GM13976 (cell line): ENCODE data around the gene TMEM219.
"Not testable (repeated sequence)": the region's sequence is repeated elsewhere in the genome, so short reads cannot be mapped to it uniquely, and the experiment has no call there.

Source experiments
- DNase-seq: peaks from one replicate; pipeline ENCODE4 v3.0.0; 2012; ENCODE audit warnings: low spot score
- in situ Hi-C: fragments of 300-500 bp; cut with MboI; formaldehyde crosslinking; loops from one replicate; pipeline ENCODE4 v1.12.0; 2022; ENCODE audit warnings: low sequenced_read_pairs, mixed read lengths, inconsistent platforms; ENCODE audit not compliant: unreplicated experiment
- TF ChIP-seq, protein P1 (sequence below): IDR thresholded peaks from 2 replicates; pipeline ENCODE4 v1.5.1; 2012; ENCODE audit warnings: borderline replicate concordance, mild to moderate bottlenecking; ENCODE audit not compliant: insufficient read depth; ENCODE audit errors: extremely low read depth, missing control alignments, control extremely low read depth

Gene TMEM219

DNA sequence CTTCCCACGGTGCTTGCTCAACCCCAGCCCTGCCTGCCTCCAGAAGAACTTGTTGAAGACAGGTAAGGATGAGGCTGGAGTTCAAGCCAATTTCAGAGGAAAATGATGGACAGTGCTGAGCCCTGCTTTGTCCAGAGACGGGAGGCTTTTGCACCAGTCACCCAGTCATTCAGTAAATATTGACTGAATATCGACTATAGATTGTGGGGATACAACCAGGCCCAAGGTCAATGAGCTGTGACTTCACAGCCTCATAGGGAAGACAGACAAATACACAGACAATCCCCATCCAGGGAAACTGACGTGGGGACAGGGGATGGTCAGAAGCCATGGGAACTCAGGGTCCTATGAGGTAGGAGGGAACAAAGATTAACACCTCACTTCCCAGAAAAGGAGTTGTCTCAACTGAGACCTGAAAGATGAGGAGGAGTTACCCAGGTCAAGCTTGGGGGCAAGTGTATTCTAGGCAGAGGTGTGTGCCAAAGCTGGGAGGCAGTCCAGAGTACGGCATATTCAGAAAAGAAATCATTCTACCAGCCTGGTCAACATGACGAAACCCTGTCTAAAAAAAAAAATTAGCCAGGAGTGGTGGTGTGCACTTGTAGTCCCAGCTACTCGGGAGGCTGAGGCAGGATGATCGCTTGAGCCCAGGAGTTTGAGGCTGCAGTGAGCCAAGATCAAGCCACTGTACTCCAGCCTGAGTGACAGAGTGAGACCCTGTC is 54.8 kb downstream of the TMEM219 start:
- in situ Hi-C loops, result loop anchor here (25.0 kb wide), 1 partner anchor 329 kb away; the partner anchor contains the start of gene QPRT
- TF ChIP-seq, protein P1, sequence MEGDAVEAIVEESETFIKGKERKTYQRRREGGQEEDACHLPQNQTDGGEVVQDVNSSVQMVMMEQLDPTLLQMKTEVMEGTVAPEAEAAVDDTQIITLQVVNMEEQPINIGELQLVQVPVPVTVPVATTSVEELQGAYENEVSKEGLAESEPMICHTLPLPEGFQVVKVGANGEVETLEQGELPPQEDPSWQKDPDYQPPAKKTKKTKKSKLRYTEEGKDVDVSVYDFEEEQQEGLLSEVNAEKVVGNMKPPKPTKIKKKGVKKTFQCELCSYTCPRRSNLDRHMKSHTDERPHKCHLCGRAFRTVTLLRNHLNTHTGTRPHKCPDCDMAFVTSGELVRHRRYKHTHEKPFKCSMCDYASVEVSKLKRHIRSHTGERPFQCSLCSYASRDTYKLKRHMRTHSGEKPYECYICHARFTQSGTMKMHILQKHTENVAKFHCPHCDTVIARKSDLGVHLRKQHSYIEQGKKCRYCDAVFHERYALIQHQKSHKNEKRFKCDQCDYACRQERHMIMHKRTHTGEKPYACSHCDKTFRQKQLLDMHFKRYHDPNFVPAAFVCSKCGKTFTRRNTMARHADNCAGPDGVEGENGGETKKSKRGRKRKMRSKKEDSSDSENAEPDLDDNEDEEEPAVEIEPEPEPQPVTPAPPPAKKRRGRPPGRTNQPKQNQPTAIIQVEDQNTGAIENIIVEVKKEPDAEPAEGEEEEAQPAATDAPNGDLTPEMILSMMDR, result no peak

GRCh38 chr16:30017277-30017656 is 55.4 kb downstream of the TMEM219 start:
- TF ChIP-seq, protein P1, result no peak
- DNase-seq, result no peak
- in situ Hi-C loops, result loop anchor here (25.0 kb wide), 1 partner anchor 330 kb away; the partner anchor contains the start of gene QPRT

More for the DNA sequence above, 54.8 kb downstream of the TMEM219 start:
- DNase-seq, result no peak

DNA sequence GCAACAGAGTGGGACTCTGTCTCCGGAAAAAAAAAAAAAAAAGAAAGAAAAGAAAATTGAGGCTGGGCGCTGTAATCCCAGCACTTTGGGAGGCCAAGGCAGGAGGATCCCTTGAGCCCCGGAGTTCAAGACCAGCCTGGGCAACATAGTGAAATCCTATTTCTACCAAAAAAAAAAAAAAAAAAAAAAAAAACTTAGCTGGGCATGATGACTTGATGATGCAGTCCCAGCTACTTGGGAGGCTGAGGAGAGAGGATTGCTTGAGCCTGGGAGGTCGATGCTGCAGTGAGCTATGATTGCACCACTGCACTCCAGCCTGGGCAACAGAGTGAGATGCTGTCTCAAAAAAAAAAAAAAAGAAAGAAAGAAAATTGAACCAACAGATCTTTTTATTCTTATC is 56.1 kb downstream of the TMEM219 start:
- DNase-seq, result not testable (repeated sequence)
- in situ Hi-C loops, result loop anchor here (25.0 kb wide), 1 partner anchor 331 kb away; the partner anchor contains the start of gene QPRT

DNA sequence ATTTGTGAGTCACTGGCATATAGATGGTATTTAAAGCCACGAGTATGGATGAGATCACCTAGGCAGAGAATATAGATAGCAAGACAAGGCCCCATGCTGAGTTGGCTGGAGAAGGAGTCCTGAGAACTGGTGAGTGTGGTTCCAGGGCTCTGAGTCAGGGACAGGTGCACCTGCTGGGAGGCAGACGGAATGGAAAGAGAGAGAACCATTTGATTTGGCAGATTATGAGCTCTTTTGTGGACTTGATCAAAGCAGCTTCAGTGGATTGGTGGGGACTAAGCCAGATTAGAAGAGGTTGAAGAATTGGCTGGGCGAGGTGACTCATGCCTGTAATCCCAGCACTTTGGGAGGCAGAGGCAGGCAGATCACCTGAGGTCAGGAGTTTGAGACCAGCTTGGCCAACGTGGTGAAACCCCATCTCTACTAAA is 56.9 kb downstream of the TMEM219 start:
- in situ Hi-C loops, result loop anchor here (25.0 kb wide), 1 partner anchor 331 kb away; the partner anchor contains the start of gene QPRT
- DNase-seq, result no peak
- TF ChIP-seq, protein P1, result no peak
